Activated CD4-positive, CD25-positive, alpha-beta regulatory T cell treated with anti-CD3 and anti-CD28 coated beads, Interleukin-2, amount 50 U/mL, for 72 hours (primary cell): ENCODE data around the gene NAALADL1.
"Not testable (repeated sequence)": the region's sequence is repeated elsewhere in the genome, so short reads cannot be mapped to it uniquely, and the experiment has no call there.

ENCODE experiments used
- DNase-seq: peaks from one replicate; pipeline ENCODE4 v3.0.0; 2021

Gene NAALADL1

DNA sequence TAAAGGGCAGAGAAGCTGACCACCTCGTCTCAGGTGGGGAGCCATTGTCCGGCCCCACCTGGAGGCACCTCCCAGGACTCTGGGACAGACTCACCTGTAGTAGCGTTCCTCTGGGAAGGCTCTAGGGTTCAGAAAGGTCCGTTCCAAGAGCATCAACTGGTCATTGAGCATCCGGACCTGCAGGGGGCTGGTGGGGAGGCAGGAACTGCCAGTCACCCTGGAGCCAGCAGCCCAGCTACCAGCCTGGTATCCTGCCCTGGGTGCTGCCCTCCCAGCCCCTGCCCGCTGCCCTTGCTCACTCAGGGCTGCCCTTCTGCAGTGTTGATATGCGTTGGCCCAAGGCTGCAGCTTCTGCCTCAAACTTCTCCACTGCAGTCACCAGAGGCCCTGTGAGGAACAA lies 12.6 kb downstream of the NAALADL1 start:
- DNase-seq = no peak

DNA sequence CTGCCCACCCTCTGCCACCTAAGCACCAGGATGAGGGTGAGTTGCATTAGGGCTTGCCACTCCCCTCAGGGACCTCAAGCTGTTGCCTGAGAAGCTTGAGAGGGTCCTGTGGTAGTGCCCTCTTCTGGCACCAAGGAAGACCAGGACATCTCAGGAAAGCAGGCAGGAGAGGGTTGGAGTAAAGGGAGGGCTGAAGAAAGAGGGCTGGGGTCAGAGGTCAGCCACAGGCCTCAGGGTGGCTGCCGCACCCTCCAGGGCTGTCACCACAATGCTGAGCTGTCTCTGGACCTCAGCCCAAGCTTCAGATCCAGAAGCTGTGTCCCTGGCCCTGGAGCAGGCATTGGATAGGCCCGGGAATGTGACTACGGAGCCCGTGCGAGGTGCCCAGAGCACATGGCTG lies 13.3 kb downstream of the NAALADL1 start:
- DNase-seq = no peak

DNA sequence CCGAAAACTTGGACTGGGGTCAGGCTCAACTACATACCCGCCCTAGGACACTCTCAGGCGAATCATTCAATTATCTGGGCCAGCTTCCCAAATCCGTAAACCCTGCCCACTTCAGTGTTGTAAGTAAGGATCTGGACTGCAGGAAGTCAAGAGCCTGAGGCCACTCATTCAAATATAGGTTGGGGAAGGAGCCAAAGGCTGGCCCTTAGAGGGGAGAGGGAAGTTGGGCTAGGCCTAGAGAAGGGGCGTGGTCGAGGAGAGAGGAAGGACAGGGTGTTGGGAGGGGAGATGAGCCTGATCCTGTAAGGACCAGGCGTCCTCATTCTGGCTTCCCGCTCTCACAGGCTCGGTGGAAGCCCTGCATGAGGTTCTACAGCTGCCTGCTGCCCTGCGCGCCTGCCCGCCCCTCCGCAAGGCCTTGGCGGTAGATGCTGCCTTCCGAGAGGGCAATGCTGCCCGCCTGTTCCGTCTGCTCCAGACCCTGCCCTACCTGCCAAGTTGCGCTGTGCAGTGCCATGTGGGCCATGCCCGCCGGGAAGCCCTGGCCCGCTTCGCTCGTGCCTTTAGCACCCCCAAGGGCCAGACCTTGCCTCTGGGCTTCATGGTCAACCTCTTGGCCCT lies 14.4 kb downstream of the NAALADL1 start:
- no peak for DNase-seq

DNA sequence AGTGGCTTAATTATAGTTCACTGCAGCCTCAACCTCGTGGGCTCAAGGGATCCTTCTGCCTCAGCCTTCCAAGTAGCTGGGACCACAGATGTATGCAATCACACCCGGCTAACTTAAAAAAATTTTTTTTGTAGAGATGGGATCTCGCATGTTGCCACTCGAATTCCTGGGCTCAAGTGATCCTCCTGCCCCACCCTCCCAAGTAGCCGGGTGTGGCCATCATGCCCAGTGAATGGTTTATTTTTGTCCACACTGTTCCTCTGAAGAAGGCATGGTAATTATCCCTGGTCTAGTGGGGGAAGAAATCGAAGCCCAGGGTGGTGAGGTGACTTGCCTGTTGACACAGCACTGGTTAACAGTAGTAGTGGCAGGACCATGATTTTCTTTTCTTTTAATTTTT lies 15.5 kb downstream of the NAALADL1 start:
- no peak for DNase-seq

DNA sequence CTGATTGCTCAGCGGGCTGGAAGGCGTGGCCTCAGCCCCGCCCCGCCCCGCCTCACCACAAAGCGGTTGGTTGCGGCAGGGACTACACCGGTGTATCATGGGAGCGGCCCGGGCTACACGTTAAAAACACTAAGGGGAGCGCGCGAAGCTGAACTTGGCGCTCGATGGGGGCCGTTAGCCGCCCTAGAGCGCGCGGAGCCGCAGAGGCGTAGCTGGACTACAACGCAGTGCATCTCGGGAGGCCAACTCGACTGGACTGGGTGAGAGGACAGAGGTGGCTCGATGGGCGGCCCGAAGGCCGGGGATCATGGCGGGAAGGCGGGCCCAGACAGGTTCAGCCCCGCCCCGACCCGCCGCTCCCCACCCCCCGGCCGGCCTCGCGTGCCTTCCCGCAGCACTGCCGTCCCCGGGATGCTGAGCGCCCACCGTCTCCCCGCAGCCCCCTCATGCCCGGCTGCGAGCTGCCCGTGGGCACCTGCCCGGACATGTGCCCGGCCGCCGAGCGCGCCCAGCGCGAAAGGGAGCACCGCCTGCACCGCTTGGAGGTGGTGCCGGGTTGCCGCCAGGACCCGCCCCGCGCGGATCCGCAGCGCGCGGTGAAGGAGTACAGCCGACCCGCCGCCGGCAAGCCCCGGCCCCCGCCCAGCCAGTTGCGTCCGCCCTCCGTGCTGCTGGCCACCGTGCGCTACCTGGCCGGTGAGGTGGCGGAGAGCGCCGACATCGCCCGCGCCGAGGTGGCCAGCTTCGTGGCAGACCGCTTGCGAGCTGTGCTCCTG lies 17.3 kb downstream of the NAALADL1 start, which contains the start of gene SAC3D1:
Gene SAC3D1 (plus strand): TSS at position 364 of the 776 bp plus-strand sequence. CDS start 83 bp downstream, at position 447.
- DNase-seq = peak; percentile 88

DNA sequence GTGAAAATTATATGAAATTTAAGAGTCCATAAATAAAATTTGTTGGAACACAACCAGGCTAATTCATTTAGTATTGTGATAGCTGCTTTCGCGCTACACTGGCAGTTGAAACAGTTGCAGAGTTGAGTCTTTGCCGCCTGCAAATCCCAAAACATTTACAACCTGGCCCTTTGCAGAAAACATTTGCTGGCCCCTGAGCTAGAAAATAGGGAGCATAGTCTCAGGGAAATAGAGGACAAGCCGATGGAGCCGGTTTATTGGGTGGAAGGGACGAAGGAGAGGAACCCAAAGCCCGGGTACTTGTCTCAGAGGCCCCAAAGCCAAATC lies 17.9 kb downstream of the NAALADL1 start:
- DNase-seq = no peak

DNA sequence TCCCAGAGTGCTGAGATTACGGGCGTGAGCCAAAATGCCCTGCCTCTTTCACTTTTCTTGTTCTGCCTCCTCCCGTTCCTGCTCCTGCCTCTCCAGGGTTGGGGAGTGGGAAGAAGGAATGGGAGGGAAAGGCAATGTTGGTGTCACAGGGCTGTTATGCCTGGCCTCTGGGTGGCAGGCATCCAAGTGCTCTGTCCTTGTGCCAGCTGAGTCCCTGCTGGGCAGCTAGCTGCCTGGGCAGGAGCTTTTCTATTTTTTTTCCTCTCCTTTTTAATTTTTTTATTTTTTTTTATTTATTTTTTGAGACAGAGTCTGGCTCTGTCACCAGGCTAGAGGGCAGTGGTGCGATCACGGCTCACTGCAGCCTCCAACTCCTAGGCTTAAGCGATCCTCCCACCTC lies 21.4 kb downstream of the NAALADL1 start:
- no peak for DNase-seq

DNA sequence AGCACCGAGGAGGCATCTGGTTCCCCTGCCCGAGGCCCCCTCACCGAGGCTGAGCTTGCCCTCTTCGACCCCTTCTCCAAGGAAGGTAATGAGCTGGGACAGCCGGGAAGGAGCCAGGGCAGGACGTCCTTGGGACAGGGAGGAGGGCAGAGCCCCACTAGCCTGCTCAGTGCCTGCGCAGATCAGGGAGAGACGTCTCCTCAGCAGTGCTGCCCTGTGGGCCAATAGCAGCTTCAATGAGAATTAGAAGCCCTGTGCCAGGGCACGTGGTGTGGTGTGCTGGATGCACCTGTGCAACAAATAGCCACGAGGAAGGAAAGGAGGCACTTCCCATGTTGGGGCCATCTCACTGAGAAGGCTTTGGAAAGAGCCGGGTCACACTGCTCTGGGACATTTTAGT lies 22.8 kb downstream of the NAALADL1 start:
- no peak for DNase-seq

DNA sequence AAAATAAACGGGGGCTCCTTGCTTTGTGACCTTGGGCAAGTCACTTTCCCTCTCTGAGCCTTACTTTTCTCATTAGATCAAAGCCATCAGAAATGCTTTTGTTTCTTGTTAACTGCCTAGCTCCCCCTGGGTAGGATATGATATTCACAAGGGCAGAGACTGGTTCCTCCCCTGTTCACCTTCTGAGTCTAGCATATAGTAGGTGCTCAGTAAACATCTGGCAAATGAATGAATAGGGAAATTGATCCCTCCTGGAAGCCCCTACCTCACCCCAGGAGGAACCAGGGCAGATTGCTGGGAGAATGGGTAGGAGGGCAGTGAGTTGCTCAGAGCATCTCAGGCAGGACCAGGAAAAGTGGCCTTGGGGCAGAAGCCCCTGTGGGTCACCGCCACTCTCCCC lies 23.9 kb downstream of the NAALADL1 start:
- no peak for DNase-seq

DNA sequence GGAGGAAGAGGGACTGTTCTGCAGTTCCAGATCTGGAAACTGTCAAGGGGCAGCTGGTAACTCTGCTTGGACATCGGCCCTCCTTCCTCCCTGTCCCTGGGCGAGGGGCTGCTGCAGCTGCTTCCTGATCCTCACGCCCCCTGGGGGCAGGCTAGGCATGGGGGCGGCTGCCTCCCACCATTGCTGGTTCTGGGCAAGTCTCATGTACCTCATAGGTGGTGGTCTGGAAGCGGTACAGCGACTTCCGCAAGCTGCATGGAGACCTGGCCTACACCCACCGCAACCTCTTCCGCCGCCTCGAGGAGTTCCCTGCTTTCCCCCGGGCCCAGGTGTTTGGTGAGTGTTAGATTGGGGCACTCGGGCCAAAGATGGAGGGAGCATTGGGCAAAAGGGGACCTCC lies 26.1 kb downstream of the NAALADL1 start:
- DNase-seq = no peak

DNA sequence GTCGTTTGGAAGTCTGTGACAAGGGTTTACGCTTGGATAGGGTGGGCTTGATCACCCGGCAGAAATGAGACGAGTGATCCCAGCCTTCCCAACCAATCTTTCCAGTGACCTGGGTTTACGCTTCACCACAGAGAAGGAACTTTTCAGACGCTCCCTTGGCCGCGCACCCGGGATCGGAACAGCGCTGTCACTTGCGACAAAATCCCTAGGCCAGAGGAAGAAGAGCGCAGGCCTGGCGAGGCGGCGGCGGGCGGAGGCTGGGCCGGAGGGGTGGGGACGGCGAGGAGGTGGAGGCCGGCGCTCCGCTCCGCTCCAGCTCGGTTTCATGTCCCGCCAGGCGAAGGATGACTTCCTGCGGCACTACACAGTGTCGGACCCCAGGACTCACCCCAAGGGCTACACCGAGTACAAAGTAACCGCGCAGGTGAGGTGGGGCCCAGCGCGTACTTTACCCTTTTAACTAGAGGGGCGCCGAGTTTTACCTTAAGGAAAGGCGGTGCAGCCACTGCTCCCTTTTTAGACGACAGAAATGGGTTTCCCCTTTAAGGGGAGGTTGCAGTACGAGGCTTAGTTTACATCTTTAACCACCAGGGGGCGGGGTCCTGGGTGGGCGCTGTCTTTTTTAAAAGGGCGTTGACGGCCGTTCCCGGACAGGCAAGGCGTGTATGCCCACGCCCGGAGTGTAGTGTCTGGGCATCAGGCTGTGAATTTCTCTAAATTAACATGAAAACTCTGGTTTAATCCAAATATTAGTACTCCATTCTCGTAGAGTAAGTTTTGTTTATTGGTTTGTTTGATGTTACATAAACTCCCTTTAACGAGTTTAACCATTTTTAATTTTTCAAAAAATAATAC lies 30.9 kb downstream of the NAALADL1 start, which contains the start of gene SNX15:
Gene SNX15 (plus strand): TSS at position 227 of the 855 bp plus-strand sequence. CDS start 99 bp downstream, at position 326.
- DNase-seq = peak; percentile 79

DNA sequence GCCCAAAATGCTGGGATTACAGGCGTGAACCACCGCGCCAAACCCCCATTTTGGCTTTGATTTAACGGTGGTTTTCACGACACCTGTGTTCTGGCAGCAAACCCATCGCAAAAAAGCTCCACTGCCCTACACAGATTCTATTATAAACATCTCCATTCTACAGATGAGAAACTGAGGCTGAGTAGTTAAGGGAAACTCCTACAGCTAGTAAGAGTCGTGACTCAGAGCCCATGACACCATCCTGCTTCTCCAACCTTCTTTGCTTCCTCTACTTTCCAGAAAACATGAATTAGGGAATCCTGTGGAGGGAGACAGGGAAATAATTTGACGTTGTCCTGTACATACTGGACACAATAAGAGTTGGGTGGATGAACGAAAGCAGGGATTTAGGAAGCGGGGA lies 31.5 kb downstream of the NAALADL1 start:
- DNase-seq = no peak

DNA sequence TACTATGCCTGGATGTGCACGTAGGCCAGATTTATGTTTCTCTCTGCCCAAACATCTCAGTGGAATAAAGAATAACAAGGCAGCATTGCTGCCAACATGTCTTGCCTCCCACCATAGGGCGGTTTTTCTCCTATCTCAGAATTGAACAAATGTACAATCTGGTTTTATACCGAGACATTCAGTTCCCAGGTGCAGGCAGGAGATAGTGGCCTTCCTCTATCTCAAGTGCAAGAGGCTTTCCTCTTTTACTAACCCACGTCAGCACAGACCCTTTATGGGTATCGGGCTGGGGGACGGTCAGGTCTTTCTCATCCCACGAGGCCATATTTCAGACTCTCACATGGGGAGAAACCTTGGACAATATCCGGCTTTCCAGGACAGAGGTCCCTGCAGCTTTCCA lies 34.9 kb downstream of the NAALADL1 start:
- DNase-seq = not testable (repeated sequence)

DNA sequence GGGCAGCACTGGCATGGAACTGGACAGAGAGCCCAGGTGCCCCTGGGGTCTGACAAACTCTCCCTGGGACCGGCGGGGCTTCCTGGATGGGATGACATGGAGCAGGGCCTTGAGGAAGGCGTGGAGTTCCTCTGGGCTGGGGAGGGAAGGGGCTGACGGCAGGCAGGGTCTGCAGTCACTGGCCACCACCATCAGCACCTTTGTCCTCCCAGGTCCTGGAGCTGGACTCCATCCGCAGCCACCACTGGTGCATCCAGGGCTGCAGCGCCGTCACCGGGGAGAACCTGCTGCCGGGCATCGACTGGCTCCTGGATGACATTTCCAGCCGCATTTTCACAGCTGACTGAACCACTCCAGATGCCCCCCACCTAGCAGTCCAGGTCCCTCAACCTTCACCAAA lies 36.8 kb downstream of the NAALADL1 start:
- no peak for DNase-seq

DNA sequence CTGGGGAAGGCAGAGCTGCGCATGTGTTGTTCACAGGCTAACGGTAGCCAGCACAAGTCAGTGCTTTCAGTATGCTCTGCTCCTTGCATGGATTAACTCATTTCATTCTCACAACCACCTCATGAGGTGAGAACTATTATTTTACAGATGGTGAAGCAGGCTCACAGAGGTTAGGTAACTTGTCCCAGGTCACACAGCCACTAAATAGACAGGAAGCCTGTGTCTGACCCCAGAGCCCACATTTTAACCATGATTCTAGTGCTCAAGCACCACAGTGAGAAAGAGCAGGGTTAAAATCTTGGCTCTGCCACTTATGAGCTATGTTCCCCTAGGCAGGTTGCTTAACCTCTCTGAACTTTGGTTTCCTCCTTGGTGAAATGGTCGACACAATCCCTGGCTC lies 37.4 kb downstream of the NAALADL1 start:
- no peak for DNase-seq

DNA sequence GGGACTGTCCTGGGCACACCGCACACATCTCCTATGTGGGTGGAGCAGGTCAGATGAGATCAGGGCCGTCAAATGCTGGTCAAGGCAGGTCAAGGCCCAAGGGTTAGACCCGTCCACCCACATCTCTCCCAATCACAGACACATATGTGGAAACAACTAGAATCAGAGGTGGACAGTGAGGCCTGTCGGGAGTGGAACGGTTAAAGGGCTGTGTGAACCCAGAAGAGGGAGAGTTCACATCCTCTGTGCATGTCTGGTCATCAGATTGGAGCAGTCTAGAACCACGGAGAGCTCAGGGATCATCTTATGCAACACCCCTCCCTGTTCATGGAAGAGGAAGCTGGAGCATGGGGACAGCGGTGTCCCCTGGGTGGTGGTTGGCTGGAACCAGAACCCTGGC lies 38.5 kb downstream of the NAALADL1 start:
- no peak for DNase-seq

DNA sequence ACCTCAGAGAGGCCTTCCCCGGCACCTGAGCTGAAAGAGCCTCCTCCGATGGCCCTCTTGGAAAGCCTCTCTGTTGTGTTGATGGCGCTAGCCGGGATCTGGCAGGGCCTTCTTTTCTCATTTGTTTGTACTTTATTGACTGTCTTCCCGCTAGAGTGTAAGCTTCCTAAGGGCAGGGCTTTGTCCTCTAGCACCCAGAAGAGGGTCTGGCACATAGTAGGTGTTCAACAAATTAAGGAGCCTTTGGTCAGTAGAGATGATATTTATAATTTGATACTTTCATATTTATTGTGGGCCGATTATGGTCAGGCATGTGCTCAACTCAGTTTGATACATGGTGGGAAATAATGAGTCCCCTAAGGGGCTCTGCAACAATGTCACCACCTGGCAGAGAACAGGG lies 40.4 kb downstream of the NAALADL1 start:
- no peak for DNase-seq

DNA sequence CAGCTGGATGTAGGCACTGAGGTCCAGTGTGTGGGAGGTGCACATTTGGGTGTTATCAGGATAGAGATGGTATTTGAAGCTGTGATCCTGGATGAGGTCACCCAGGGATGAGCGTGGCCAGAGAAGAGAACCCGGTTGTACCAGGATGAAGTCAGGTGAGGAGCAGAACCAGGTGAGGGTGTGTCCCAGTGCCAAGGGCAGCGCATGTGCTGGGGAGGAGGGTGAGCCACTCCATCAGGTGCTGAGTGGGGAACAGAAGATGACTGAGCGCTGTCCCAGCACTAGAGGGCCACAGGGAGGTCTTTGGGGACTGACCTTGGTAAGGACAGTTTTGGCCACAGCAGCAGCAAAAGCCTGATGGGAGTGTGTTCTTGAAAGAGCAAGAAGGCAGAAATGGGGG lies 41.6 kb downstream of the NAALADL1 start:
- no peak for DNase-seq

DNA sequence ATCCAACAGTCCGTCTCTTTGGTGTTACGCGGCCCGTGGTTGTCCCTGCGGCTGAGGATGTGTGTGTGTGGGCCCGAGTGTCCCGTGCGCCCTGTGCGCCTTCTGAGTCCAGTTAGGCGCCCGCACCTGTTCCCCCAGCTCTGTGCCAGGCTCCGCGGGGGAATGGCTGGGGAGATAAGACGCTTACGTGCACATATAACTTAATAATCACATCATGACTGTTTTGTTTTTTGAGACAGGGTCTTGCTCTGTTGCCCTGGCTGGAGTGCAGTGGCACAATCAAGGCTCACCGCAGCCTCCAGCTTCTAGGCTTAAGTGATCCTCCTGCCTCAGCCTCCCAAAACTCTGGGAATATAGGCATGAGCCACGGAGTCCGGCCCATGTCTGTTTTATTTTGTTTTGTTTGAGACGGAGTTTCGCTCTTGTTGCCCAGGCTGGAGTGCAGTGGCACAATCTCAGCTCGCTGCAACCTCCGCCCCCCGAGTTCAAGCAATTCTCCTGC lies 43.6 kb downstream of the NAALADL1 start:
- DNase-seq = no peak

DNA sequence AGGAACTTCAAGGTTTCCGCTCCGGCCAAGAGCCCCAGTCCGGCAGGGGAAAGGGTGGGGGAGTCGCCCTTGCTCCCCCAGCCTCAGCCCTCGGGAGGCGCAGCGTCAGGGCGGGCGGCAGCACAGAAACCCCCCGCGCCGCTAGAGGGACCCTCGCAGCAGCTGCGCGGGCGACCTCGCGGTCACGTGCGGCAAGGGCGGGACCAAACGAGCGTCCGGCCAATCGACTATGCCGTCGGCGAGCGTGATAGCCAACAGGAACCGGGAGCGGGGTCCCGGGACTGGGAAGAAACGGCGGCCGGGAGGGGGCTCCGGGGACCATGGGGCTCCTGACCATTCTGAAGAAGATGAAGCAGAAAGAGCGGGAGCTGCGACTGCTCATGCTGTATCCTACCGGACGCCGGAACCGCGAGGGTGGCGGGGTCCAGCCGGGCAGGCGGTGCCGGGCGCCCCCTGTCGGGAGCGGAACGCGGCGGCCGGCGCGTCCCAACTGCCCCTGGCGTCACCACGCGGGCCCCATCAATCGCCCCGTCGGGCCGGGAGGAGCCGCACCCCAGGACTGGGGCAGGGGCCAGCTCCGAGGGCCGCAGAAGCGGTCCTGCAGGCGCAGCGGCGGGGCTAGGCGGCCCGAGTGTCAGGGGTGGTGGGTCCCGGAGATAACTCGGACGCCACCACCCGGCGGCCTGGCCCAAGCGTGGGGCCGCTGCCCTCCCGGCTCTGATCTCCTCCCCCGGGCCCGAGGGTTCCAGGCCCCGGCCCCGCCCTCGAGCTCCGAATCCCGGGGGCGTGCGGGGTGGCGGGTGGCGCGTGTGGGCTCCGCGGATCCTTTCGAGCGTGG lies 44.2 kb downstream of the NAALADL1 start, which contains the start of gene ARL2:
Gene ARL2 (plus strand): TSS at position 273 of the 838 bp plus-strand sequence. CDS start 48 bp downstream, at position 321.
- DNase-seq = peak; percentile 86

DNA sequence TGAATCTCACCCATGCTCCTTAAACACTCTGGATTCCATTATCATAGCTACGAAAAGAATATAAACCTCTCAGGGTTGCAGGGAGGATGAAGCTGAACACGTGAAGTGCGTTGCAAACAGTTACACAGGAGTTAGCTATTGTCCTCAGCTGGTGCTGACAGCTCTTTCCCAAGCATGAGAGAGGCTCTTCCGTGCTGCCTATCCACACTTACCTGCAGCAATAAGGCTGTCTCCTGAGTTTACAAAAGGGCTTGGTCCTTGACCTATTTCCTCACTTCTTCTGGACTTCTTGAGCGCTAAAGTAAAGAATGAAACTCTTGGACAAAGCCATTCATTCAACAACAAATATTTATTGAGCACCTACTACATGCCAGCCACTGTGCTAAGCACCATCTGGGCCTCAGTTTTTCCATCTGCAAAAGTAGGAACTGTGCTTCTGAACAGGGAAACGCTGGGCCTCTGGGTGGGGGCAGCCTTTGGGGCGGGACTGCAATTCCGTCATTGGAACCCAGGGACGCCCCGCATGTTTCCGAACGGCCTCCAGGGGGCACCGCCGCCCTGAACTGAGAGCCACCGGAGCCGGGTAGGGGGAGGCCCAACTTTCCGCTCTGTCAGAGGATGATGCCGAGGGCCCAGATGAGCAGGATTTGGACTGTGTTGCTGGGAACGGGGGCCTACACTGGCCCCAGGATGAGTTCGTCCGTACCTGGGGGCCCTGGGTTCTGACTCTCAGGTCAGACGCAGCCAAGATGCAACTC lies 45.0 kb downstream of the NAALADL1 start:
- peak; percentile 87 for DNase-seq

DNA sequence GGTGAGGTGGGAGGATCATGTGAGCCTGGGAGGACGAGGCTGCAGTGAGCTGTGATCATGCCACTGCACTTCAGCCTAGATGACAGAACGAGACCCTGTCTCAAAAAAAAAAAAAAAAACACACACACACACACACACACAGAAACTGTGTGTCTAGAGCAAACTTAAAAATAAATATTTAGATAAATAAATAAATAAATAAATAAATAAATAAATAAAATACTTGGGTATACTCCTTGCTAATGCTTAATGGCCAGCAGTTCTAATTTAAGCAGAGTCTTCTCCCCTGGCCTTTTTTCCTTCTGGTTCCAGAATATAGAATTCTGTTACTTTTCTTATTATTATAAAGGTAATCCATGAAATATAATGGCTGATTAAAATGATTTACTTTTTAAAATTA lies 49.5 kb downstream of the NAALADL1 start:
- DNase-seq = no peak
